ENCODE measurements around the gene POR.
"Not testable (repeated sequence)": the region's sequence is repeated elsewhere in the genome, so short reads cannot be mapped to it uniquely, and the experiment has no call there.

Gene POR

GRCh38 chr7:75870557-75871161, 44.3 kb upstream of the POR start:
- no peak for TF ChIP-seq CTCF (IDR thresholded peaks at IDR 0.05; ENCODE audit: insufficient read depth, missing control alignments)
- DNase-seq (ENCODE audit: insufficient read length, low spot score) (no peak), FAIRE-seq (no peak)

- no peak for FAIRE-seq
- no peak for TF ChIP-seq CTCF (IDR thresholded peaks at IDR 0.05; ENCODE audit: insufficient read depth, missing control alignments)
- no peak for DNase-seq (ENCODE audit: insufficient read length, low spot score)
Measured at GRCh38 chr7:75872073-75872782, 42.7 kb upstream of the POR start.

- FAIRE-seq; DNase-seq (ENCODE audit: insufficient read length, low spot score): not testable (repeated sequence)
Measured at GRCh38 chr7:75874180-75874579, 40.8 kb upstream of the POR start.

GRCh38 chr7:75875113-75876080, 39.6 kb upstream of the POR start:
- FAIRE-seq (no peak), DNase-seq (ENCODE audit: insufficient read length, low spot score) (no peak)

GRCh38 chr7:75876126-75876881, 38.7 kb upstream of the POR start:
- TF ChIP-seq CTCF (IDR thresholded peaks at IDR 0.05; ENCODE audit: insufficient read depth, missing control alignments) = no peak
- FAIRE-seq (no peak), DNase-seq (ENCODE audit: insufficient read length, low spot score) (no peak)

More at GRCh38 chr7:75875113-75876080, 39.6 kb upstream of the POR start:
- TF ChIP-seq CTCF (IDR thresholded peaks at IDR 0.05; ENCODE audit: insufficient read depth, missing control alignments) = no peak

GRCh38 chr7:75878312-75878768, 36.6 kb upstream of the POR start:
- DNase-seq (ENCODE audit: insufficient read length, low spot score) (no peak), FAIRE-seq (no peak)
- TF ChIP-seq CTCF (IDR thresholded peaks at IDR 0.05; ENCODE audit: insufficient read depth, missing control alignments) = no peak

Measured in D721Med (cell line).